WI38 (cell line): Measurements from ENCODE around the gene VSIG10L2.
"Not testable (repeated sequence)": the region's sequence is repeated elsewhere in the genome, so short reads cannot be mapped to it uniquely, and the experiment has no call there.

ENCODE experiments used
- H3K4me3 ChIP-seq: 2 replicates; pipeline ENCODE4 v1.5.1; 2011; ENCODE audit warnings: low read depth, mild to moderate bottlenecking, control low read depth, low read length
- CTCF ChIP-seq: IDR thresholded peaks from 2 replicates; pipeline ENCODE4 v1.5.1; 2012; ENCODE audit warnings: low read depth, mild to moderate bottlenecking, control low read depth, low read length

VSIG10L2 gene

GRCh38 chr11:125982348-125982730 lies 36.5 kb downstream of the VSIG10L2 start:
- TF ChIP-seq CTCF: no peak
- H3K4me3 ChIP-seq: no peak overlapping the region

GRCh38 chr11:125985956-125986355 lies 40.1 kb downstream of the VSIG10L2 start:
- H3K4me3 ChIP-seq: not testable (repeated sequence)

GRCh38 chr11:125987066-125987641 lies 41.3 kb downstream of the VSIG10L2 start:
- TF ChIP-seq CTCF: no peak
- no peak overlapping the region for H3K4me3 ChIP-seq

- no peak for TF ChIP-seq CTCF
- H3K4me3 ChIP-seq: no peak overlapping the region
These were observed 44.4 kb downstream of the VSIG10L2 start for GRCh38 chr11:125990244-125990643.

- no peak for TF ChIP-seq CTCF
- no peak overlapping the region for H3K4me3 ChIP-seq
These were observed 47.0 kb downstream of the VSIG10L2 start for GRCh38 chr11:125992893-125993292.

- no peak for TF ChIP-seq CTCF
These were observed 48.7 kb downstream of the VSIG10L2 start for GRCh38 chr11:125994509-125994908.

GRCh38 chr11:125995313-125995712 lies 49.5 kb downstream of the VSIG10L2 start:
- no peak overlapping the region for H3K4me3 ChIP-seq
- TF ChIP-seq CTCF: no peak

More at GRCh38 chr11:125994509-125994908, 48.7 kb downstream of the VSIG10L2 start:
- no peak overlapping the region for H3K4me3 ChIP-seq

- no peak for TF ChIP-seq CTCF
- H3K4me3 ChIP-seq: no peak overlapping the region
These were observed 52.4 kb downstream of the VSIG10L2 start for GRCh38 chr11:125998267-125998666.
